Activated naive CD8-positive, alpha-beta T cell treated with anti-CD3 and anti-CD28 coated beads for 36 hours (primary cell): Measurements from ENCODE around the gene LCNL1. TPM values are rescaled to one million over a fixed set of nuclear protein-coding genes. Genes with fewer than 3 reads are reported as not detected.

ENCODE experiments used
- DNase-seq: peaks from one replicate; pipeline ENCODE4 v3.0.0; 2021
- H3K27ac Mint-ChIP-seq: one replicate; pipeline ENCODE4 v1.8.0; 2022; ENCODE audit warnings: mild to moderate bottlenecking, moderate library complexity, mixed read lengths
- H3K27me3 Mint-ChIP-seq: one replicate; pipeline ENCODE4 v1.8.0; 2022; ENCODE audit warnings: mild to moderate bottlenecking, mixed read lengths
- H3K36me3 Mint-ChIP-seq: one replicate; pipeline ENCODE4 v1.8.0; 2021; ENCODE audit warnings: mild to moderate bottlenecking, mixed read lengths
- H3K4me1 Mint-ChIP-seq: one replicate; pipeline ENCODE4 v1.8.0; 2021; ENCODE audit warnings: mixed read lengths
- H3K4me3 Mint-ChIP-seq: one replicate; pipeline ENCODE4 v1.8.0; 2022; ENCODE audit warnings: mild to moderate bottlenecking, moderate library complexity, mixed read lengths
- H3K9me3 Mint-ChIP-seq: one replicate; pipeline ENCODE4 v1.8.0; 2022; ENCODE audit warnings: mixed read lengths
- total RNA-seq, 2 experiments: library from RNA; stranded (reverse); gene quantifications; one replicate each; pipeline ENCODE4 v1.2.3, GENCODE V29; 2021

LCNL1 gene
- total RNA-seq, 2 experiments from 2014 or later, result not detected

GRCh38 chr9:136952876-136953770 lies 29.7 kb upstream of the LCNL1 start:
- peaks cover 3% of the 10 kb centered on the region for H3K4me1 Mint-ChIP-seq
- H3K36me3 Mint-ChIP-seq, result peaks cover 3% of the 10 kb centered on the region
- H3K27me3 Mint-ChIP-seq, result no peaks in the 10 kb centered on the region
- no peak overlapping the region for H3K27ac Mint-ChIP-seq
- H3K4me3 Mint-ChIP-seq, result no peak overlapping the region
- no peak for DNase-seq
- H3K9me3 Mint-ChIP-seq, result no peaks in the 10 kb centered on the region

DNA sequence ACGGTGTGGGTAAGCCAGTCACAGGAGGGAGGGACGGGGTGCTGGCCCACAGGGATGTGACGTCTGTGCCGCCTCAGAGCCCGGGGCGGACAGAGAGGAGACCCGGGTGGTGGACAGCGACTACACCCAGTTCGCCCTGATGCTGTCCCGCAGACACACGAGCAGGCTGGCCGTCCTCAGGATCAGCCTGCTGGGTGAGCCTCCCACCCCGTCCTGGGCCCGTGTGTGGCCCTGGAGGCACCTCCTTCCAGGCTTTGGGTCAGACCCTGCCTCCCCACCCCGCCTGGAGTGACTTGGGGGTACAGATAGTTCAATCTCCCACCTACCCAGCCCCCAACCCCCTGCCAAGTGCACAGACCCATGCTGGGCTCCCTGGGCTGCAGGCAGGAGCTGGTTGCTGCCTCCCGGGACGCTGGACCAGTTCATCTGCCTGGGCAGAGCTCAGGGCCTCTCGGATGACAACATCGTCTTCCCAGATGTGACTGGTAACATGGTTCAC lies 29.0 kb upstream of the LCNL1 start:
- DNase-seq, result no peak
- Mint-ChIP-seq H3K4me1 (peaks cover 3% of the 10 kb centered on the region), H3K27ac (no peak overlapping the region), H3K9me3 (no peaks in the 10 kb centered on the region), H3K36me3 (peaks cover 3% of the 10 kb centered on the region), H3K4me3 (no peak overlapping the region), H3K27me3 (no peaks in the 10 kb centered on the region)

DNA sequence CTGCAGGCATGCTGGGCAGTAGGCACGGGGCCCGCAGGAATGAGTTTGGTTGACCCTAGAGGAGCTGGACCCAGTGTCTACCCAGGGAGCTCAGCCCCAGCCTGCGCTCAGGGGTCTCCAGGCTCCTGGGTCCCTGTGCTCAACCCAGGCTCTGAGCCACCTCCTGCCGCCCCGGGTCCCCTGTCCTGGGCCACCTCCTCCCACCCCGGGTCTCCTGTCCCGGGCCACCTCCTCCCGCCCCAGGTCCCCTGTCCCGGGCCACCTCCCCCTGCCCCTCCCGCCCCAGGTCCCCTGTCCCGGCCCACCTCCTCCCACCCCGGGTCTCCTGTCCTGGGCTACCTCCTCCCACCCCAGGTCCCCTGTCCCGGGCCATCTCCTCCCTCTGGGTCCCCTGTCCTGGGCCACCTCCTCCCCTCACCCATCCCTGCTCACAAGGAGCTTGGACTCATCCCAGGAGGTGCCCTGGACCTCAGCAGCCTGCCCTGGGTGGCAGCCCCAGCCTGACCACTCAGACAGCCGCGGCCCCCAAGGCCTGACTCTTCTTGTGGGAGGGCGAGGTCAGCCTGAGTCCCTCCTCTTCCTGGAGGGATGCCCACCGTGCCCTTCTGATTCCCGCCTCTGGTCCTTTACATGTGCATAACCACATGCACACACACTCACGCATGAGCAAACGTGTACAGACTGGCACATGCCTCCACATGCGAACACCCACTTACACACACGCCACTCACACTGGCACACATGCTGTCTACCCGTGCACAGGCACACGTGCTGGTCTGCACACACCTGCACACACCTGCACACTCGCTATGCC lies 28.3 kb upstream of the LCNL1 start:
- Mint-ChIP-seq H3K27me3 (no peaks in the 10 kb centered on the region), H3K36me3 (peaks cover 3% of the 10 kb centered on the region), H3K27ac (no peak overlapping the region), H3K9me3 (no peaks in the 10 kb centered on the region), H3K4me1 (no peaks in the 10 kb centered on the region), H3K4me3 (no peak overlapping the region)
- DNase-seq, result no peak

DNA sequence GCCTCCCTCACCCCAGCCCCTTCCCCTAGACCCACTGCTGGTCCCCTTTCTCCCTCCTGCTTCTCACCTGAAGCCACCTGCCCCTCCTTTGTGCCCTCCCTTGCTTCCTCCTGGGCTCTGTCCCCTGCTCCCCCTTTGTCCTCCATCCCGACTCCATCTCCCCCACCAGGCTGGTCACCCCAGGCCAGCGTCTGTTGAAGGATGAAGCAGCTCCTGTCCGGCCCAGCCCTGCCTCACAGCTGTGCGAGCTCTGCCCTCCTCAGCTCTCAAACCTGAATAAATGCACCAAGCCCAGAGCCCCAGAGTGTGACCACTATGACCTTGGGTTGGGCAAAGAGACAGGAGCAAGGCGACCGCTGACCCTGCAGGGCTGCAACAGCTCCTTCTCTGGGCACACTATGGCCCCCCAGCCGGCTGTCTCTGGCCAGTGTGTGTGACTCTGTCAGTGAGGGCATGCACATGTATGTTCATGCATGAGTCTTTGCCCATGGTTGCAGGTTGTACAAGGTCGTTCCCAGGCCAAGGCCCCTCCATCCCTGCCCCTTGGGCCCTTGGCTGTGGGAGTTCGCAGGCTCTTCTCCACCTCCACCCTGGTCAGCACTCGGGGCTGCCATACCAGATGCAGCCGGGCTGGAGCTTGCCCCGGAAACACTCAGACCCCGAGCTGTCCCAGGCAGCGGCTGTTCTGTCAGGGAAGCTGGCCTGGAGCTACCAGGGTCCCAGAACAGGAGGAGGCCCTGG lies 27.4 kb upstream of the LCNL1 start:
- peaks cover 5% of the 10 kb centered on the region for H3K4me1 Mint-ChIP-seq
- no peak overlapping the region for H3K4me3 Mint-ChIP-seq
- no peak overlapping the region for H3K27ac Mint-ChIP-seq
- peaks cover 3% of the 10 kb centered on the region for H3K36me3 Mint-ChIP-seq
- no peaks in the 10 kb centered on the region for H3K9me3 Mint-ChIP-seq
- no peaks in the 10 kb centered on the region for H3K27me3 Mint-ChIP-seq
- no peak for DNase-seq

DNA sequence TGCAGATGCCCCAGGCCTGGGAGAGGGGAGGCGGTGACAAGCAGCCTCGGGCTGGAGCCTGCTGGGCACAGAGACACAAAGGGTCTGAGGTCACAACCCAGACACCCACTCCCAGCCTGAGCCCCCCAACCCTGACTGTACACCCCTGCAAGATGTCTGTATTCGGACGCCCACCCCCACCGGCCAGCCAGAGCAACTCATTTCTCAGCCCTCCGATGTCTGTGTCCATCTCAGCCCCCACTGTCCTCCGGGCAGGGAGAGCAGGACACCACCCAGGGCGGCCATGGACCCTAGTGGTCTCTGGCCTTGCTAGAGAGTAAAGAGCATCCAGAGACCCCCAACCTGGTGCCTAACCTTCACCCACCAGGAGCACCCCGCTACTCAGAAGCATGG lies 26.9 kb upstream of the LCNL1 start:
- Mint-ChIP-seq H3K4me3 (no peak overlapping the region), H3K4me1 (peaks cover 5% of the 10 kb centered on the region), H3K27me3 (no peaks in the 10 kb centered on the region), H3K9me3 (no peaks in the 10 kb centered on the region), H3K36me3 (peaks cover 3% of the 10 kb centered on the region), H3K27ac (no peak overlapping the region)
- no peak for DNase-seq

DNA sequence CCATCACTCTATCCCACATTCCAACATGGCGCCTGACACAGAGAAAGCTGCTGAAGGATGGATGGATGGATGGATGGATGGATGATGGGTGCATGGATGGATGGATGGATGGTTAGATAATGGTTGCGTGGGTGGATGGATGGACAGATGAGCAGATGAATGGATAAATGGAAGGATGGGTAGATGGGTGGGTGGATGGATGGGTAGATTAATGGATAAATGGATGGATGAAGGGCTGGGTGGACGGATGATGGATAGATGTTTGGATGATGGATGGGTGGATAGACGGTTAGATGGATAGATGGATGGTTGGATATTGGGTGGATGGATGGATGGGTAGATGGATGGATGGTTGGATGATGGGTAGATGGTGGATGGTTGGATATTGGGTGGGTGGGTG lies 26.2 kb upstream of the LCNL1 start:
- no peak overlapping the region for H3K4me3 Mint-ChIP-seq

GRCh38 chr9:136957461-136957860 lies 25.3 kb upstream of the LCNL1 start:
- H3K27ac Mint-ChIP-seq, result no peak overlapping the region

More for the DNA sequence above, 26.2 kb upstream of the LCNL1 start:
- H3K27me3 Mint-ChIP-seq, result no peaks in the 10 kb centered on the region
- H3K27ac Mint-ChIP-seq, result no peak overlapping the region
- H3K4me1 Mint-ChIP-seq, result peaks cover 5% of the 10 kb centered on the region
- no peak for DNase-seq
- peaks cover 3% of the 10 kb centered on the region for H3K36me3 Mint-ChIP-seq
- H3K9me3 Mint-ChIP-seq, result no peaks in the 10 kb centered on the region

GRCh38 chr9:136957901-136958300 lies 24.9 kb upstream of the LCNL1 start:
- DNase-seq, result no peak
- H3K4me3 Mint-ChIP-seq, result no peak overlapping the region
- H3K36me3 Mint-ChIP-seq, result peaks cover 3% of the 10 kb centered on the region
- H3K27me3 Mint-ChIP-seq, result no peaks in the 10 kb centered on the region
- H3K4me1 Mint-ChIP-seq, result peaks cover 5% of the 10 kb centered on the region
- no peaks in the 10 kb centered on the region for H3K9me3 Mint-ChIP-seq
- no peak overlapping the region for H3K27ac Mint-ChIP-seq

More at GRCh38 chr9:136957461-136957860, 25.3 kb upstream of the LCNL1 start:
- no peaks in the 10 kb centered on the region for H3K9me3 Mint-ChIP-seq
- no peak overlapping the region for H3K4me3 Mint-ChIP-seq
- H3K27me3 Mint-ChIP-seq, result no peaks in the 10 kb centered on the region
- H3K4me1 Mint-ChIP-seq, result peaks cover 5% of the 10 kb centered on the region
- peaks cover 3% of the 10 kb centered on the region for H3K36me3 Mint-ChIP-seq
- DNase-seq, result no peak

DNA sequence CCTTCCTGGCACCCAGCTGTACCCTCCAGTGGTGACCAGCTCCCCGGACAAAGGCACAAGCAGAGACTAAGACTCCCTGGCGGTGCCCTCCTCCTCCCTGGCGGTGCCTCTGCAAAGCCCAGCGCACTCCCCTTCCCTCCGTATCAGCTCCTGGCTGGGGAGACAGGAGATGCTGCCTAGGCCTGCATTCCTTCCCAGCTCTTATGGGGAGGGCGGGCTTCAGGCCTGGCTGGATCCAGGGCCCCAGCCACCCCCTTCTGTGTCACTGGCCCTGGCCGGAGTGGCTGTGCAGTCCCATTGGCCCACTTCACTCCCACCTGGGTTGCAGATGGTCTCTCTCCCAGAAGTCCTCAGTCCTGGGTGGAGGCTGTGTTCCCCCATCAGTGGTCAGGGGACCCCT lies 24.3 kb upstream of the LCNL1 start:
- Mint-ChIP-seq H3K27me3 (no peaks in the 10 kb centered on the region), H3K9me3 (no peaks in the 10 kb centered on the region), H3K36me3 (peaks cover 3% of the 10 kb centered on the region), H3K4me3 (no peak overlapping the region), H3K27ac (no peak overlapping the region), H3K4me1 (peaks cover 5% of the 10 kb centered on the region)
- DNase-seq, result no peak

GRCh38 chr9:136958898-136959850 lies 23.6 kb upstream of the LCNL1 start:
- no peaks in the 10 kb centered on the region for H3K27me3 Mint-ChIP-seq

GRCh38 chr9:136960212-136960937 lies 22.4 kb upstream of the LCNL1 start:
- DNase-seq, result no peak
- Mint-ChIP-seq H3K4me1 (peaks cover 5% of the 10 kb centered on the region), H3K36me3 (peaks cover 3% of the 10 kb centered on the region), H3K9me3 (no peaks in the 10 kb centered on the region), H3K27ac (no peak overlapping the region), H3K27me3 (no peaks in the 10 kb centered on the region), H3K4me3 (no peak overlapping the region)

More at GRCh38 chr9:136958898-136959850, 23.6 kb upstream of the LCNL1 start:
- peaks cover 3% of the 10 kb centered on the region for H3K36me3 Mint-ChIP-seq
- no peak for DNase-seq
- H3K9me3 Mint-ChIP-seq, result no peaks in the 10 kb centered on the region
- H3K27ac Mint-ChIP-seq, result no peak overlapping the region
- peaks cover 5% of the 10 kb centered on the region for H3K4me1 Mint-ChIP-seq
- H3K4me3 Mint-ChIP-seq, result no peak overlapping the region

- peaks cover 9% of the 10 kb centered on the region for H3K4me1 Mint-ChIP-seq
- H3K36me3 Mint-ChIP-seq, result peaks cover 3% of the 10 kb centered on the region
- no peaks in the 10 kb centered on the region for H3K27me3 Mint-ChIP-seq
- no peak overlapping the region for H3K4me3 Mint-ChIP-seq
- no peak for DNase-seq
- no peak overlapping the region for H3K27ac Mint-ChIP-seq
- no peaks in the 10 kb centered on the region for H3K9me3 Mint-ChIP-seq
Measured at GRCh38 chr9:136960938-136961275, 21.9 kb upstream of the LCNL1 start.

DNA sequence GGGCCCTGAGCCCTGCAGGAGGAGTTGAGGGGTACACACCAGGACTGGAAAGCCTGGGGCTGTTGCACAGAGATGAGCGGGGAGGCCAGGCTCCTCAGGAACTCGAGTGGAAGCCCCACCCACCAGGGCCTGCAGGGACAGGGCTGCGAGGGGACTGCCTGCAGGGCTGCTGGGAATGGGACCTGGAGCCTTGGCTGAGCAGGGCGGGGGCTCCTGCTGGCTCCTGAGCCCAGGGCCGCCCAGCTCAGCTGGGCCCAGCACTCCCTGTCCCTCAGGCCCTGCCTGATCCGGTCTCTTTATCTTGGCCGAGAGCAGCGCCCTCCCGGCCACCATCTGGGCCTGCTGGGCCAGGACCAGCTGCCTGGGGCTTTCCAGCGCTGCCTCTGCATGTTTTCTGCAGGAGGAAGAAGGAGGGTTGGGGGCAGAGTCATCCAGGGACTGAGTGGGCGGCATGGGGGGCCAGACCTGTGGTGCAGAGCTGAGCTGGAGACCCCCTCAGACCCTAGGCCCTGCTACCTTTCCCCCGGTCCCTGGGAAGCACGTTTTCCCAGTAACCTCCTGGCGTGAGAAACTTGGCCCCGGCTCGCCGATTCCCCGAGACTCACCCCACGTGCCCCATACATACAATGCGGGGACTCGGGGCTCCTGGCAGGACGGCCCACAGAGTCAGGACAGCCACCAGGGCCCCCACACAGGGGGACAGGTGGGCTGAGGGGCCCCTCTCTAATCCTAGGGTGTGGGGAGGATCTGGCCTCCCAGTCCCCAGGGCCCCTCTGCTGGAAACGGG lies 21.3 kb upstream of the LCNL1 start:
- Mint-ChIP-seq H3K4me3 (no peak overlapping the region), H3K36me3 (peaks cover 2% of the 10 kb centered on the region), H3K9me3 (no peaks in the 10 kb centered on the region), H3K27ac (no peak overlapping the region), H3K27me3 (no peaks in the 10 kb centered on the region), H3K4me1 (peaks cover 15% of the 10 kb centered on the region)
- no peak for DNase-seq
